SK-N-SH (cell line): ENCODE data around the gene HBEGF. TPM values are rescaled to one million over a fixed set of nuclear protein-coding genes. Genes with fewer than 3 reads are reported as not detected.

ENCODE experiments used
- CTCF ChIA-PET: fragments of 300-600, 350-600 bp; formaldehyde crosslinking; extraction: SDS; loops from one replicate; lab custom pipeline; 2021; lab: Yijun Ruan, JAX
- POLR2A ChIA-PET: fragments of 350-600 bp; sonication (Branson Sonifier 250); formaldehyde crosslinking; extraction: SDS; loops from one replicate; lab custom pipeline; 2020; ENCODE audit warnings: antibody characterized with exemption, inconsistent platforms; lab: Yijun Ruan, JAX
- DNase-seq: peaks from one replicate; pipeline ENCODE4 v3.0.0; 2012
- H2AFZ ChIP-seq: fragments of 200-600 bp; sonication (generic); 2 replicates; pipeline ENCODE4 v1.8.1; 2016; ENCODE audit warnings: antibody characterized with exemption, mild to moderate bottlenecking, low read depth
- H3F3A ChIP-seq: fragments of 200-600 bp; sonication (generic); replicated peaks from 2 replicates; pipeline ENCODE3; 2016; ENCODE audit warnings: antibody characterized with exemption, mild to moderate bottlenecking; ENCODE audit not compliant: insufficient read depth
- H3K27ac ChIP-seq, 2 experiments: fragments of 200-500 bp in 1 of 2; fragments of 200-600 bp in 1 of 2; sonication (Bioruptor generic) in 1 of 2; sonication (generic), shearing (Covaris generic) in 1 of 2; 2 replicates each; pipeline versions ENCODE4 v1.5.1 to v1.6.1; 2014 to 2016; ENCODE audit warnings: low read depth in 2 of 2, inconsistent platforms in 1 of 2, low read length in 1 of 2, mild to moderate bottlenecking in 1 of 2, mixed read lengths in 1 of 2
- H3K27me3 ChIP-seq: fragments of 200-600 bp; sonication (generic), shearing (Covaris generic); 2 replicates; pipeline ENCODE4 v1.6.1; 2016; ENCODE audit warnings: mixed run types; ENCODE audit not compliant: insufficient read depth
- H3K36me3 ChIP-seq, 2 experiments: fragments of 200-500 bp in 1 of 2; fragments of 200-600 bp in 1 of 2; sonication (Bioruptor generic) in 1 of 2; sonication (generic) in 1 of 2; replicated peaks in 1 of 2; 2 replicates each; pipeline versions ENCODE3 to v1.5.1; 2014 to 2016; ENCODE audit warnings: low read length in 1 of 2, mild to moderate bottlenecking in 1 of 2; ENCODE audit not compliant: insufficient read depth in 2 of 2, control insufficient read depth in 1 of 2
- H3K4me1 ChIP-seq, 2 experiments: fragments of 200-500 bp in 1 of 2; fragments of 200-600 bp in 1 of 2; sonication (Bioruptor generic) in 1 of 2; sonication (generic), shearing (Covaris generic) in 1 of 2; 2 replicates each; pipeline versions ENCODE4 v1.5.1 to v1.6.1; 2014 to 2016; ENCODE audit warnings: low read depth in 1 of 2, low read length in 1 of 2, mixed run types in 1 of 2; ENCODE audit not compliant: insufficient read depth in 2 of 2, control insufficient read depth in 1 of 2
- H3K4me2 ChIP-seq: fragments of 200-600 bp; sonication (generic), shearing (Covaris generic); 2 replicates; pipeline ENCODE4 v1.6.1; 2017; ENCODE audit warnings: mixed run types
- H3K4me3 ChIP-seq, 2 experiments: fragments of 200-500 bp in 1 of 2; fragments of 200-600 bp in 1 of 2; sonication (Bioruptor generic) in 1 of 2; sonication (generic), shearing (Covaris generic) in 1 of 2; 2 replicates each; pipeline versions ENCODE4 v1.5.1 to v1.8.1; 2014 to 2016; ENCODE audit warnings: low read depth in 2 of 2, inconsistent platforms in 1 of 2, low read length in 1 of 2, mild to moderate bottlenecking in 1 of 2, mixed read lengths in 1 of 2, moderate library complexity in 1 of 2
- H3K79me2 ChIP-seq: fragments of 200-600 bp; sonication (generic); 2 replicates; pipeline ENCODE4 v1.8.1; 2017; ENCODE audit warnings: mild to moderate bottlenecking; ENCODE audit not compliant: insufficient read depth
- H3K9ac ChIP-seq: fragments of 200-600 bp; sonication (generic); 2 replicates; pipeline ENCODE4 v1.6.1; 2017; ENCODE audit warnings: mixed run types
- H3K9me2 ChIP-seq: fragments of 200-600 bp; sonication (generic); 2 replicates; pipeline ENCODE4 v1.6.1; 2017; ENCODE audit warnings: mixed run types
- H3K9me3 ChIP-seq: fragments of 200-600 bp; sonication (generic); 2 replicates; pipeline ENCODE4 v1.6.1; 2017; ENCODE audit warnings: mixed run types, mild to moderate bottlenecking, moderate library complexity
- H4K20me1 ChIP-seq: fragments of 200-600 bp; sonication (generic); 2 replicates; pipeline ENCODE4 v1.6.1; 2017; ENCODE audit warnings: mild to moderate bottlenecking, mixed run types; ENCODE audit not compliant: insufficient read depth
- CHD2 ChIP-seq: fragments of 150-350 bp; IDR thresholded peaks from 2 replicates; pipeline ENCODE4 v1.6.1; 2018; ENCODE audit warnings: low read length; ENCODE audit not compliant: partially characterized antibody
- FOSL2 ChIP-seq: IDR thresholded peaks from 2 replicates; pipeline ENCODE4 v1.4.0; 2012; ENCODE audit warnings: low read depth, mild to moderate bottlenecking, moderate library complexity, borderline replicate concordance
- GATA2 ChIP-seq: sonication (generic); formaldehyde crosslinking; IDR thresholded peaks from 2 replicates; pipeline ENCODE4 v1.5.0; 2020; ENCODE audit warnings: mild to moderate bottlenecking, missing genetic modification reagents
- MEF2A ChIP-seq: IDR thresholded peaks from 2 replicates; pipeline ENCODE4 v1.4.0; 2012; ENCODE audit warnings: low read depth, borderline replicate concordance
- NRF1 ChIP-seq: IDR thresholded peaks from 2 replicates; pipeline ENCODE4 v1.6.1; 2012; ENCODE audit warnings: low read depth, mild to moderate bottlenecking, low read length
- POLR2AphosphoS5 ChIP-seq: IDR thresholded peaks from 2 replicates; pipeline ENCODE4 v1.6.1; 2012; ENCODE audit warnings: low read depth, low read length
- RCOR1 ChIP-seq: fragments of 150-350 bp; IDR thresholded peaks from 2 replicates; pipeline ENCODE4 v1.6.1; 2017; ENCODE audit warnings: antibody characterized with exemption, low read length
- RFX5 ChIP-seq: IDR thresholded peaks from 2 replicates; pipeline ENCODE4 v1.6.1; 2012; ENCODE audit warnings: mild to moderate bottlenecking, improper control_type of control experiment, low read length
- TAF1 ChIP-seq: IDR thresholded peaks from 2 replicates; pipeline ENCODE4 v1.6.1; 2012; ENCODE audit warnings: low read depth, mild to moderate bottlenecking, low read length, moderate library complexity, borderline replicate concordance
- TCF12 ChIP-seq: IDR thresholded peaks from 2 replicates; pipeline ENCODE4 v1.4.0; 2012
- TEAD4 ChIP-seq: IDR thresholded peaks from 2 replicates; pipeline ENCODE4 v1.4.0; 2012; ENCODE audit warnings: mild to moderate bottlenecking, borderline replicate concordance; ENCODE audit not compliant: insufficient read depth
- YY1 ChIP-seq: IDR thresholded peaks from 2 replicates; pipeline ENCODE4 v1.4.0; 2012; ENCODE audit warnings: low read depth, mild to moderate bottlenecking
- WGBS: methylation state at CpG from one replicate; pipeline ENCODE4 v1.1.6; 2017; ENCODE audit warnings: low lambda C conversion rate; 5-methylcytosine and 5-hydroxymethylcytosine counted together
- polyA plus RNA-seq, 3 experiments: library from polyadenylated mRNA; depleted of rRNA; stranded (reverse); fragments of >200 nt; gene quantifications; 2 replicates each; pipeline ENCODE4 v1.2.3, GENCODE V29; 2012
- TF ChIP-seq, protein P1 (sequence below): IDR thresholded peaks from 2 replicates; pipeline ENCODE4 v1.4.0; 2012; ENCODE audit warnings: low read depth, borderline replicate concordance
- TF ChIP-seq, protein P2 (sequence below): fragments of 150-350 bp; IDR thresholded peaks from 2 replicates; pipeline ENCODE4 v1.6.1; 2016; ENCODE audit warnings: mild to moderate bottlenecking, low read depth, low read length
- TF ChIP-seq, protein P3 (sequence below): IDR thresholded peaks from 2 replicates; pipeline ENCODE4; 2012
- TF ChIP-seq, protein P4 (sequence below): IDR thresholded peaks from 2 replicates; pipeline ENCODE4 v1.4.0; 2012; ENCODE audit warnings: low read depth
- TF ChIP-seq, protein P5 (sequence below): IDR thresholded peaks from 2 replicates; pipeline ENCODE4 v1.4.0; 2012; ENCODE audit warnings: low read depth, borderline replicate concordance
- TF ChIP-seq, protein P6 (sequence below): IDR thresholded peaks from 2 replicates; pipeline ENCODE4 v1.6.1; 2012; ENCODE audit warnings: mild to moderate bottlenecking, low read depth, low read length, moderate library complexity

Gene HBEGF
- polyA plus RNA-seq, 1 of the 3 experiments (the other 2 are of a cell fraction), result 59.8 TPM

DNA sequence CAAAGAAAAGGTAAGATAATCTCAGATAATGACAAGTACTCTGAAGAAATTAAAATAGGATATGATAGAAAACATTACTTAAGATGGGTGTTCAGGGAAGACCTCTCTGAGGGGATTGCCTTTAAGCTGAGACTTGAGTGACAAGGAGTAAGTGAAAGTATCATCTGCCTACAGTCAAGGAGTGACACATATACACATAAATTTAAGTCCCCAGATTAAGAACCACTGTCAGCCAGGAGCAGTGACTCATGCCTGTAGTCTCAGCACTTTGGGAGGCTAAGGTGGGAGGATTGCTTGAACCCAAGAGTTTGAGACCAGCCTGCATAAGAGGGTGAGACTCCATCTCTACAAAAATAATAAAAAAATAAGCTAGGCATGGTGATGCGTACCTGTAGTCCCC is 35.6 kb upstream of the HBEGF start:
- TF ChIP-seq TEAD4 (no peak), TCF12 (no peak), MEF2A (no peak), GATA2 (CRISPR knock-in tag) (no peak), NRF1 (no peak), RCOR1 (no peak), FOSL2 (no peak), CHD2 (no peak)
- TF ChIP-seq, protein P1, sequence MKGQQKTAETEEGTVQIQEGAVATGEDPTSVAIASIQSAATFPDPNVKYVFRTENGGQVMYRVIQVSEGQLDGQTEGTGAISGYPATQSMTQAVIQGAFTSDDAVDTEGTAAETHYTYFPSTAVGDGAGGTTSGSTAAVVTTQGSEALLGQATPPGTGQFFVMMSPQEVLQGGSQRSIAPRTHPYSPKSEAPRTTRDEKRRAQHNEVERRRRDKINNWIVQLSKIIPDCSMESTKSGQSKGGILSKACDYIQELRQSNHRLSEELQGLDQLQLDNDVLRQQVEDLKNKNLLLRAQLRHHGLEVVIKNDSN, result no peak
- TF ChIP-seq, protein P2, sequence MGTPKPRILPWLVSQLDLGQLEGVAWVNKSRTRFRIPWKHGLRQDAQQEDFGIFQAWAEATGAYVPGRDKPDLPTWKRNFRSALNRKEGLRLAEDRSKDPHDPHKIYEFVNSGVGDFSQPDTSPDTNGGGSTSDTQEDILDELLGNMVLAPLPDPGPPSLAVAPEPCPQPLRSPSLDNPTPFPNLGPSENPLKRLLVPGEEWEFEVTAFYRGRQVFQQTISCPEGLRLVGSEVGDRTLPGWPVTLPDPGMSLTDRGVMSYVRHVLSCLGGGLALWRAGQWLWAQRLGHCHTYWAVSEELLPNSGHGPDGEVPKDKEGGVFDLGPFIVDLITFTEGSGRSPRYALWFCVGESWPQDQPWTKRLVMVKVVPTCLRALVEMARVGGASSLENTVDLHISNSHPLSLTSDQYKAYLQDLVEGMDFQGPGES, result no peak
- TF ChIP-seq, protein P3, sequence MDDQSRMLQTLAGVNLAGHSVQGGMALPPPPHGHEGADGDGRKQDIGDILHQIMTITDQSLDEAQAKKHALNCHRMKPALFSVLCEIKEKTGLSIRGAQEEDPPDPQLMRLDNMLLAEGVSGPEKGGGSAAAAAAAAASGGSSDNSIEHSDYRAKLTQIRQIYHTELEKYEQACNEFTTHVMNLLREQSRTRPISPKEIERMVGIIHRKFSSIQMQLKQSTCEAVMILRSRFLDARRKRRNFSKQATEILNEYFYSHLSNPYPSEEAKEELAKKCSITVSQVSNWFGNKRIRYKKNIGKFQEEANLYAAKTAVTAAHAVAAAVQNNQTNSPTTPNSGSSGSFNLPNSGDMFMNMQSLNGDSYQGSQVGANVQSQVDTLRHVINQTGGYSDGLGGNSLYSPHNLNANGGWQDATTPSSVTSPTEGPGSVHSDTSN, result no peak
- TF ChIP-seq, protein P4, sequence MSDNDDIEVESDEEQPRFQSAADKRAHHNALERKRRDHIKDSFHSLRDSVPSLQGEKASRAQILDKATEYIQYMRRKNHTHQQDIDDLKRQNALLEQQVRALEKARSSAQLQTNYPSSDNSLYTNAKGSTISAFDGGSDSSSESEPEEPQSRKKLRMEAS, result no peak
- Histone ChIP-seq H3K4me2 (no peak overlapping the region), H3K27me3 (no peaks in the 10 kb centered on the region), H2AFZ (no peak overlapping the region), H4K20me1 (no peaks in the 10 kb centered on the region), H3F3A (no peaks in the 10 kb centered on the region), H3K9ac (no peak overlapping the region), H3K9me3 (no peaks in the 10 kb centered on the region), H3K36me3 (no peaks in the 10 kb centered on the region), H3K4me3 (no peak overlapping the region), H3K27ac (no peak overlapping the region), H3K79me2 (no peaks in the 10 kb centered on the region), H3K4me1 (no peaks in the 10 kb centered on the region), H3K9me2 (no peaks in the 10 kb centered on the region)
- 85% methylated on average over 1 of the region's 1 CpG for WGBS
- ChIA-PET CTCF (interaction anchor here (0.6 to 2.1 kb wide), 3 partner anchors 9 to 257 kb away, joined by 3 to 6 read pairs (median 3); no protein-coding TSS in a partner anchor), POLR2A (no interaction called here)
- DNase-seq, result no peak

DNA sequence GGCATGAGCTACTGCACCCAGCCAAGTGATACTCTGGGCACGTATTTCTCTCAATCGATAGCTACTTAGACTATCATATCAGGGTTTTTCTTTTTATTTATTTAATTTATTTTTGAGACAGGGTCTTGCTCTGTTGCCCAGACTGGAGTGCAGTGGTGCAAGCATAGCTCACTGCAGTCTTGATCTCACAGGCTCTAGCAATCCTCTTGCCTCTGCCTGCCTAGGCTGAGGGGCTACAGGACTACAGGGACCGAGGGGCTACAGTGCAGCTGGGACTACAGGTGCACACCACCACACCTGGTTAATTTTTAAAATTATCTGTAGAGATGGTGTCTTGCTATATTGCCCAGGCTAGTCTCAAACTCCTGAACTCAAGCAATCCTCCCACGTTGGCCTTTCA is 34.9 kb upstream of the HBEGF start:
- DNase-seq, result no peak
- H3K36me3 ChIP-seq, result no peaks in the 10 kb centered on the region
- 70% methylated on average over 4 of the region's 4 CpGs for WGBS
- H4K20me1 ChIP-seq, result no peaks in the 10 kb centered on the region
- H3K27ac ChIP-seq, result no peak overlapping the region
- ChIA-PET CTCF (interaction anchor here (0.6 to 2.1 kb wide), 2 partner anchors 9 to 18 kb away, joined by 3 to 6 read pairs; no protein-coding TSS in a partner anchor), POLR2A (no interaction called here)
- H3F3A ChIP-seq, result no peaks in the 10 kb centered on the region
- no peaks in the 10 kb centered on the region for H3K4me1 ChIP-seq
- H2AFZ ChIP-seq, result no peak overlapping the region
- no peaks in the 10 kb centered on the region for H3K9me2 ChIP-seq
- H3K4me2 ChIP-seq, result no peak overlapping the region
- no peaks in the 10 kb centered on the region for H3K9me3 ChIP-seq
- H3K4me3 ChIP-seq, result no peak overlapping the region
- H3K79me2 ChIP-seq, result no peaks in the 10 kb centered on the region
- H3K27me3 ChIP-seq, result no peaks in the 10 kb centered on the region
- H3K9ac ChIP-seq, result no peak overlapping the region
- TF ChIP-seq RFX5 (no peak), TAF1 (no peak), YY1 (no peak), POLR2AphosphoS5 (no peak), GATA2 (CRISPR knock-in tag) (no peak)
- TF ChIP-seq, protein P5, sequence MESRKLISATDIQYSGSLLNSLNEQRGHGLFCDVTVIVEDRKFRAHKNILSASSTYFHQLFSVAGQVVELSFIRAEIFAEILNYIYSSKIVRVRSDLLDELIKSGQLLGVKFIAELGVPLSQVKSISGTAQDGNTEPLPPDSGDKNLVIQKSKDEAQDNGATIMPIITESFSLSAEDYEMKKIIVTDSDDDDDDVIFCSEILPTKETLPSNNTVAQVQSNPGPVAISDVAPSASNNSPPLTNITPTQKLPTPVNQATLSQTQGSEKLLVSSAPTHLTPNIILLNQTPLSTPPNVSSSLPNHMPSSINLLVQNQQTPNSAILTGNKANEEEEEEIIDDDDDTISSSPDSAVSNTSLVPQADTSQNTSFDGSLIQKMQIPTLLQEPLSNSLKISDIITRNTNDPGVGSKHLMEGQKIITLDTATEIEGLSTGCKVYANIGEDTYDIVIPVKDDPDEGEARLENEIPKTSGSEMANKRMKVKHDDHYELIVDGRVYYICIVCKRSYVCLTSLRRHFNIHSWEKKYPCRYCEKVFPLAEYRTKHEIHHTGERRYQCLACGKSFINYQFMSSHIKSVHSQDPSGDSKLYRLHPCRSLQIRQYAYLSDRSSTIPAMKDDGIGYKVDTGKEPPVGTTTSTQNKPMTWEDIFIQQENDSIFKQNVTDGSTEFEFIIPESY, result no peak
- TF ChIP-seq, protein P1, result no peak
- TF ChIP-seq, protein P6, sequence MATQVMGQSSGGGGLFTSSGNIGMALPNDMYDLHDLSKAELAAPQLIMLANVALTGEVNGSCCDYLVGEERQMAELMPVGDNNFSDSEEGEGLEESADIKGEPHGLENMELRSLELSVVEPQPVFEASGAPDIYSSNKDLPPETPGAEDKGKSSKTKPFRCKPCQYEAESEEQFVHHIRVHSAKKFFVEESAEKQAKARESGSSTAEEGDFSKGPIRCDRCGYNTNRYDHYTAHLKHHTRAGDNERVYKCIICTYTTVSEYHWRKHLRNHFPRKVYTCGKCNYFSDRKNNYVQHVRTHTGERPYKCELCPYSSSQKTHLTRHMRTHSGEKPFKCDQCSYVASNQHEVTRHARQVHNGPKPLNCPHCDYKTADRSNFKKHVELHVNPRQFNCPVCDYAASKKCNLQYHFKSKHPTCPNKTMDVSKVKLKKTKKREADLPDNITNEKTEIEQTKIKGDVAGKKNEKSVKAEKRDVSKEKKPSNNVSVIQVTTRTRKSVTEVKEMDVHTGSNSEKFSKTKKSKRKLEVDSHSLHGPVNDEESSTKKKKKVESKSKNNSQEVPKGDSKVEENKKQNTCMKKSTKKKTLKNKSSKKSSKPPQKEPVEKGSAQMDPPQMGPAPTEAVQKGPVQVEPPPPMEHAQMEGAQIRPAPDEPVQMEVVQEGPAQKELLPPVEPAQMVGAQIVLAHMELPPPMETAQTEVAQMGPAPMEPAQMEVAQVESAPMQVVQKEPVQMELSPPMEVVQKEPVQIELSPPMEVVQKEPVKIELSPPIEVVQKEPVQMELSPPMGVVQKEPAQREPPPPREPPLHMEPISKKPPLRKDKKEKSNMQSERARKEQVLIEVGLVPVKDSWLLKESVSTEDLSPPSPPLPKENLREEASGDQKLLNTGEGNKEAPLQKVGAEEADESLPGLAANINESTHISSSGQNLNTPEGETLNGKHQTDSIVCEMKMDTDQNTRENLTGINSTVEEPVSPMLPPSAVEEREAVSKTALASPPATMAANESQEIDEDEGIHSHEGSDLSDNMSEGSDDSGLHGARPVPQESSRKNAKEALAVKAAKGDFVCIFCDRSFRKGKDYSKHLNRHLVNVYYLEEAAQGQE, result no peak
